Amniotic epithelial cell (primary cell): ENCODE measurements around the gene SLAMF8.

Source experiments
- DNase-seq: peaks from one replicate; pipeline ENCODE4 v3.0.0-alpha.2; 2010; ENCODE audit warnings: low read depth

SLAMF8 gene

GRCh38 chr1:159826441-159827101 lies at the start of gene SLAMF8:
SLAMF8 (plus strand) TSS chr1:159826873; CDS start chr1:159826899, 26 bp downstream.
- peak; percentile 43 for DNase-seq

GRCh38 chr1:159778266-159778665 lies 48.4 kb upstream of the SLAMF8 start:
- DNase-seq, result no peak

GRCh38 chr1:159779403-159779851 lies 47.2 kb upstream of the SLAMF8 start:
- peak; percentile 99 for DNase-seq

- peak; percentile 99 for DNase-seq
Measured at GRCh38 chr1:159780583-159781582, 45.8 kb upstream of the SLAMF8 start, which contains the start of gene DUSP23. DUSP23 (plus strand) TSS chr1:159780962; CDS start chr1:159781101, 139 bp downstream.

- DNase-seq, result no peak
Measured at GRCh38 chr1:159781992-159782391, 44.7 kb upstream of the SLAMF8 start.

GRCh38 chr1:159783724-159784123 lies 42.9 kb upstream of the SLAMF8 start:
- peak; percentile 31 for DNase-seq

- DNase-seq, result peak; percentile 91
Measured at GRCh38 chr1:159786465-159786864, 40.2 kb upstream of the SLAMF8 start.

GRCh38 chr1:159786966-159787365 lies 39.7 kb upstream of the SLAMF8 start:
- DNase-seq, result peak; percentile 84

GRCh38 chr1:159790237-159790917 lies 36.3 kb upstream of the SLAMF8 start:
- DNase-seq, result peak; percentile 33

GRCh38 chr1:159791031-159791430 lies 35.6 kb upstream of the SLAMF8 start:
- DNase-seq, result no peak

GRCh38 chr1:159791461-159791860 lies 35.2 kb upstream of the SLAMF8 start:
- no peak for DNase-seq

- no peak for DNase-seq
Measured at GRCh38 chr1:159795534-159795933, 31.1 kb upstream of the SLAMF8 start.

- DNase-seq, result peak; percentile 87
Measured at GRCh38 chr1:159798893-159799292, 27.8 kb upstream of the SLAMF8 start.

- DNase-seq, result peak; percentile 48
Measured at GRCh38 chr1:159799446-159799985, 27.2 kb upstream of the SLAMF8 start.

- DNase-seq, result peak; percentile 17
Measured at GRCh38 chr1:159800177-159800930, 26.3 kb upstream of the SLAMF8 start.

GRCh38 chr1:159802111-159802510 lies 24.6 kb upstream of the SLAMF8 start, which contains the start of gene FCRL6:
FCRL6 (plus strand) TSS chr1:159802360; CDS start chr1:159802425, 65 bp downstream.
- DNase-seq, result no peak

- DNase-seq, result no peak
Measured at GRCh38 chr1:159803956-159804689, 22.6 kb upstream of the SLAMF8 start.

- peak; percentile 65 for DNase-seq
Measured at GRCh38 chr1:159804924-159805323, 21.7 kb upstream of the SLAMF8 start.

GRCh38 chr1:159815926-159816325 lies 10.7 kb upstream of the SLAMF8 start:
- no peak for DNase-seq
